ENCODE results near the gene UBAP2L.
A peak's percentile ranks its signal among the peaks of the same experiment; 100 is the strongest.
"Not testable (repeated sequence)": the region's sequence is repeated elsewhere in the genome, so short reads cannot be mapped to it uniquely, and the experiment has no call there.

Gene UBAP2L

DNA sequence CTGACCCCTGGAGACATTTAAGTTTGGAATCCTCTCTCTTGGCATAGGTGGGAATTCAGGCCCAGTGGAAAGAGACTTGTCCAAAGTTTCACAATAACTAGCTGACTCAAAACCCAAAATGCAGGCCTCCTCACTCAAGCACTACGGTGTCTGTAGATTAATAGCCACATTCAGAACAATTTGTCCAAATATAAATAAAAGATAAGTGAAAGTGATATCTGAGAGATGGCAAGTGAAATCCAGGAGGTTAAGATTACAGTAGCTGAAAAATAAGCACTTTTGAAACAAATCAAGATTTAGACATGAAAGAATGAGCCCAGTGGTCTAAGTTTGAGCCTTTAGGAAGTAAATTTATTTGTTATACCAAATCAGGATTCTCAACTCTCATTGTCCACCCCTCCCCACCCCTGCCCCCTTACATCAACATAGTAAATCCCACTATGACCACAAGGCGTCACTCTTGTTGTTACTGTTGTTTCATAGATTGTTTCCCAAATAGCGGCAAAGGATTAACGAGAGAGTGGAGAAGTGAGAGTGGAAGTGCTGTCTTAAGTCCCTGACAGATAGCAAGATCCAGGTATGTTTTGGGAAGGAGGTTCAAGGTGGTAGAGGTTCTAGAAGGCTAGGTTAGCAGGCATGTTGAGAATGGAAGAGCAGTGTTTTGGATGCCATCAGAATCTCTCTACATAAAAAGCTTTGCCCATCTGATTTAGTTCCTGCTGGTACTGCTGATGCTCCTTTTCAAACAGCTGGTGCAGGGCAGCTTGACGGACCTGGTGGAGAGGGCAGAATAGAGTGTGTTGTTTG, 21.8 kb upstream of the UBAP2L start:
- DNase-seq (ENCODE audit: low read depth): no peak

DNA sequence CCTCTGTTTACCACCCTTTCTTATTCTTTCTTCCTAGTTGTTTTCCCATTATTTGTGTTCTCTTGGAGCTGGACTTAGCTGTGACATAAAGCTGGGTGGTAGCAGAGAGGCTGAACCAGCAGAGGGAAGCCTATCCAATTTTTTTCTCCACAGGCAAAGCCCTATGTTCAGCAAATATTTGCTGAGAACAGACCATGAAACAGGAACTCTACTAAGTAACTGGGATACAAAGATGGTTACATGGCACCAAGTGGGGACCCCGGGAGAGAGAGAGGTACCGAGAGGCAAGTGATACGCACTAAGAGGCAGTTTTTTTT, 21.2 kb upstream of the UBAP2L start:
- DNase-seq (ENCODE audit: low read depth): no peak

DNA sequence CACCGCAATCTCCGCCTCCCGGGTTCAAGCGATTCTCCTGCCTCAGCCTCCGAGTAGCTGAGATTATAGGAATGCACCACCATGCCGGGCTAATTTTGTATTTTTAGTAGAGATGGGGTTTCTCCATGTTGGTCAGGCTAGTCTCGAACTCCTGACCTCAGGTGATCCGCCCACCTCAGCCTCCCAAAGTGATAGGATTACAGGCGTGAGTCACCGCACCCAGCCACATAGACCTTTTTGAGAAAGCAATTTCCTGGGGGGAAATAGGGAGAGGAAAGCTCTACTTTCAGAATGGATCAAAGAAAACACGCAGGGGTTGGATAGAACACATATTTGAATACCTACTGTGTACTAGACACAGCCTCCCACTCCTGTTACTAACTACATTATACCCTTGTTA, 15.0 kb upstream of the UBAP2L start:
- not testable (repeated sequence) for DNase-seq (ENCODE audit: low read depth)

DNA sequence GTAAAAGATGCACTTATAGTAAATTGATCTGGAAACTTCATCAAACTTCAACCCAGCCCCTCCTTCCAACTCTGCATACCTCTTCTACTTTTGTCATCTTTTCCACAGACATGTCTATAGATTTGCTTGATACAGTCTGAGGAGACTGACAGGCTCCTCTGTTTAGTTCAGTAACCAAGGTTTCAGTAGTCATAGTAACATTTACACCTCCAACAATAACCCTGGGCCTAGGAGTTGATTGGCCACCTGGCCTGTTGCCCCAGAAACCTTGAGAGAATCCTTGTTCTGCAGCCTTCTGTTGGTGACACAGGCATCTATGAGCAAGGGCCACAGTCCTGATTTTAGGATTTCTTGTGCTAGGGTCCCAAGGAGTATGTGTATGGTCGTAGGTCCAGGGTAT, 14.6 kb upstream of the UBAP2L start, which contains the start of gene CFAP141:
Gene CFAP141 (minus strand): TSS at position 138 of the 400 bp plus-strand sequence. CDS start 26 bp downstream, at position 112.
- DNase-seq (ENCODE audit: low read depth): no peak

DNA sequence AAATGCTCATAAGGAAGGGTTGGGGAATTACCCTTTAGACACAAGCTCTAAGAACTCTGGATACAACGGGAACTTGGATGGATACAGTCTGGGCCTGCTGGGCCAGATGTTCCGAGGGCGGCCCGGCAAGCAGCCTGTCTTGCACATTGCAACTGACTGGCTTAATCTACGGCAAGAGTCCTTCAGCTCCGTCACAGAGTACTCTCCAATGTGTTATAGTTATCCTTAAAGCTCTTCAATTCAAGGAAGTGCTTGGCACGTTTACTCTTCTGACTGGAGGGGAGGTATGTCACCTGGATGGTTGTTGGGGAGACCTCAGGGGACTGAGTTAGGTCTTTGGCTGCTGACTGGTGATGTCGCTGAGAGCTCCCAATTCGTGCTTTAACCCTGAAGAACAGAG, 13.5 kb upstream of the UBAP2L start:
- DNase-seq (ENCODE audit: low read depth): no peak

DNA sequence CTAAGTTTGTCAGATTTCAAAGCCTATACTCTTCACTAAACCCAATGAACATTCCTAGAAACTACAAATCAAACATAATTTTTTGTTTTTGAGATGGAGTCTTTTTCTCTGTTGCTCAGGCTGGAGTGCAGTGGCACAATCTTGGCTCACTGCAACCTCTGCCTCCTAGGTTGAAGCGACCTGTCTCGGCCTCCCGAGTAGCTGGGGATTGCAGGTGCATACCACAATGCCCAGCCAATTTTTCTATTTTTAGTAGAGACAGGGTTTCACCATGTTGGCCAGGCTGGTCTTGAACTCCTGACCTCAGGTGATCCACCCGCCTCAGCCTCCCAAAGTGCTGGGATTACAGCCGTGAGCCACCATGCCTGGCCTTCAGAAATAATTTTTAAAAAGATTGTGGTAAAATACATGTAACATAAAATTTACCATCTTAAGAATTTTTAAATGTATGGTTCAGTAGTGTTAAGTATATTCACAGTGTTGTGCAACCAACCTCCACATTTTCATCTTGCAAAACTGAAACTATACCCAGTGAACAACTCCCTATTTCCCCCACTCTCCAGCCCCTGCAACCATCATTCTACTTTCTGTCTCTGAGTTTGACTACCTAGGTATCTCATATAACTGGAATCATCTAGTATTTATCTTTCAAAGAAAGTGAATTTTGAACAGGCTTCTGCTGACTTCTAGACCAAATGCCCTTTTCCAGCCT, 11.9 kb upstream of the UBAP2L start:
- no peak for DNase-seq (ENCODE audit: low read depth)

DNA sequence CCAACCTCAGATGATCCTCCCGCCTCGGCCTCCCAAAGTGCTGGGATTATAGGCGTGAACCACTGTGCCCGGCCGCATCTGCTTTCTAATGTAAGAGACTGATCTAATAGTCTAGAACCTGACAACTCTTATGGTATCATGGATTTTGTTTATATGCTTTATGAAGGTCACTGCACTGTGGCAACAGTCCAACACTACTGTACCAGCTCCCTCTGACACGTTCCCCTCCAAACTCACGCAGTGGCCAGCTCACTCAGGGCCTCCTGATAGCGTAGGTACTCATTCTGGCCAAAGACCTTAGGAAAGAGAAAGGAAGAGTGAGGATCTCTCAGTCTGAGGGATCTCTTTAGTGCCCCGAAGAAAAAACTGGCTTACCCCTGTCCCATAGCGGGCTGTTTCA, 8.7 kb upstream of the UBAP2L start:
- no peak for DNase-seq (ENCODE audit: low read depth)

DNA sequence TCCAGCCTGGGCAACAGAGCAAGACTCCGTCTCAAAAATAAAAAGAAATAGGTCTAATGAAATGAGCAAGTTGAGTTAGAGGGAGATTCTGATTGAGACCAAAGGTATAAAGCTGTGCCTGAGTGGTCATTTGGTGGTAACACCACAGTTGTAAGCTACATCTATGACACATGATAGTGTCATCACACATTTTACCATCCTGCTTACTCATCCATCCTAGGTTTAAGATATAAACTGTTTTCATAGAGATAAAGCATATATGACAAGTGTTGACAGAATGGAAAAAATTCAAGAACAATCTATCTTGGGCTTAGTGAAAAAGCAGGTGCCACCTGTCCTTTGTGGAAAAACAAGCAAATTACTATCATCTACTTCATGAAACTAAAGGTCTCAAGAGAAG, 7.5 kb upstream of the UBAP2L start:
- peak; percentile 69 for DNase-seq (ENCODE audit: low read depth)

DNA sequence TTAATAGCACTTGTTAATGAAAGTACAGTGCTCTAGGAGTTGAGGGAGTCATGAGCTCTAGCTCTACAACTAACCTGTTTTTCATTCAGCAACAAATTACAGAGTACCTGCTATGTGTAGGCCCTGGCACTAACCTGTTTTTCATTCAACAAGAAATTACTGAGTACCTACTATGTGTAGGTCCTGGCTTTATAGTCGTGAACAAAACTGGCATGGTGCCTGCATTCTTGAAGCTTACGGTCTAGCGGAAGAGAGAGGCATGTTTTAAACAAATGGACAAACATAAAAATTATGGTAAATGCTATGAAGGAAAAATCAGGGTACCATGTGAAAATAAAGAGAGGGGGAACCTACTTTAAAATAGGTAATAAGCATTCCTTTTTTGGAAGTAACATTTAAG, 2.2 kb upstream of the UBAP2L start:
- no peak for DNase-seq (ENCODE audit: low read depth)

DNA sequence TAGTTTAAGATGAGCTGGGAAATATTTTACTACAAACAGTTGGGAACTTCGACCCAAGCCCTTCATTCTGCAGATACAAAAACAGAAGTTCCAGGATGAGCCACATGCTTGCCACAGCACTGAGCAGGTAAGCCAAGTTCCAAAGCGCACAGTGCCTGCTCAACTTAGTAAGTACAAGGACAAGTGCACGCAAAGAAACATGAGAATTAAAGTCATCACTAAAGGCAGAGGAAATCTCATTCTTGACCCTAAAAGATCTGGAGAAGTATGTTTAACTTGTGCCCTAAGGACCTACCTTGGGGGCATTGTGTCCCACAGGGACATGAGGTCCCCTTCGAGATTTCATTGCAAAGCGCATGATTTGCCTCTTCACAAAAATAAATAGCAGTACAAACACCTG, 1.2 kb upstream of the UBAP2L start:
- no peak for DNase-seq (ENCODE audit: low read depth)

DNA sequence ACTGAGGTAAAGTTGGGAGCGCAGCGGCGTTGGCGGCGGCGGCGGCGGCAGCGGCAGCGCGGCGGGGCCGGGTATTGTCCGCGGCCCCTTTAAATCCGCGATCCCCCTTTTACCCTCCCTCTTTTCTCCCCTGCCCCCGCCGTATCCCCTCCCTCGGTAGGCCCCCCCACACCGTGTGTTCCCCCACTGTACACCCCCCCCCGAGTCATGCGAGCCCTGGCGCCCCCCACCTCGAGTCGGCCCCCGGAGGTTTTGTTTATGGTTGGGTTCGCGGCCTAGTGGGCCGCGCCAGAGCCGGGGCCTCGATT, 169 bp downstream of the UBAP2L start:
- DNase-seq (ENCODE audit: low read depth): no peak

DNA sequence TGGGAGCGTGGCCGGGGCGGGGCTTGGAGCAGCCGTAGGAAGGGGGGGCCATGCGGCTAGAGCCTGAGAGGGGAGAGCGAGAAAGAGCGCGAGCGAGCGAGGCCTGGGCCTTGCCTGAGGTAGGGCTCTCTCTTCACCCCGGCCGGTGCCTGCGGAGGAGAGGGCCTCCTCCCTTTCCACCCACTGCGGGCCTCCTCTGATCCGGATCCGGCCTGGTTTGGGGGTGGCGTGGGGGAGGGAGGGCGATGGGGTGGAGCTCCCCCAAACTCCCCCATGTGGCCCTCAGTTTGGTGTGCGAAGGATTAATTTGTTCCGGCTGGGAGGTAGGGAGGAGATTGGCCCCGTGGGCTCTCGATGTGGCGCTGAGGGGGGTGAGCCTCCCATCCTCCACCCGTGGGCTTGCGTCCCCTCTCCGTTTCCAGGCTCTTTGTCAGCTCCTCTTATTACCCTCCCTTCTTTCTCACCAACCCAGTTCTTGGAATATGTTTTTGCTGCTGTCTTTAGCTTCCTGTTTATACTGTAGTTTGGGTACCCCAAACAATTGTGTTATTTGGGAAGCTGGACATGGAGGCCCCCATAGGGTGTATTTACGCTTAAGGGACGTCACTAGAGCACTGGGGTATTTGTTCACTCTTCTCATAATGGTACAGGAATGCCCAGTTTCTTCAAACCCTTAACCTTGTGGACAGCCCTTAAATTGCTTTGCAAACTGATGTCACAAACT, 685 bp downstream of the UBAP2L start:
- no peak for DNase-seq (ENCODE audit: low read depth)

DNA sequence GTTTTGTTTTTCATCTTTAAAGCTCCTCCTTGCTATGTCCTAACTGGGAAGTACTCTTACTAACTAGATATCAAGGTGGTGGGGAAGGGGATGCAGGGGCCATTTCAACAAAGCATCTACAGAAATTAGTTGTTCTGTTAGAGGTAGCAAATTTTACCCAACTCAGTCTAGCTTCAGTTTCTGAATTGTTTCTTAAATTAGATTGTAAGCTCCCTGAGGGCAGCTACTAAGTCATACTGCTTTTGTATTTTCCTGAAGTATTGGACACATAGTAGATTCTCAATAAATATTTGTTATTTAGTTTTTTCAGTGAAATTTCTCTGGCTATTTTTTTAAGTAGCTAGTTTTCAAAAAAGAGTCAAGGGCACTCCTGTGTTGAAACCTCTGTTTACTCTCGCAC, 1.8 kb downstream of the UBAP2L start:
- no peak for DNase-seq (ENCODE audit: low read depth)

DNA sequence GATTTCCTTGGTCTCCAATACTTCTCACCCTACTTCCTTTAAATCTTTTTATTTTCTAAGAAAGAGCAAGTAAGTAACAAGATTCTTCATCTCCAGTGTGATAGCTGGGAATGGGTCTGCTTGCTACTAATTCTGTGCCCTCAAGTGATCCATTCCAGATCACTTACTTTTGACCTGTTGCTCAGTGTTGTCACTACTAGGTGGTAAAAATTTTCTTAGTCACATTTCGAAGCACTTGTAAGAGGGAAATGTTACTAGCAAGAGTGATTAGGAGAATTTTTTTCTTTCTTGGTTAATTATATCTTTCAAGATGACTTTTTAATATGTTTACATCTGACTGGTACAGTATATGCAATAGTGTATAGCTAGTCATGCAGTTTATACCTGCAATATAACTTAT, 2.2 kb downstream of the UBAP2L start:
- DNase-seq (ENCODE audit: low read depth): no peak

DNA sequence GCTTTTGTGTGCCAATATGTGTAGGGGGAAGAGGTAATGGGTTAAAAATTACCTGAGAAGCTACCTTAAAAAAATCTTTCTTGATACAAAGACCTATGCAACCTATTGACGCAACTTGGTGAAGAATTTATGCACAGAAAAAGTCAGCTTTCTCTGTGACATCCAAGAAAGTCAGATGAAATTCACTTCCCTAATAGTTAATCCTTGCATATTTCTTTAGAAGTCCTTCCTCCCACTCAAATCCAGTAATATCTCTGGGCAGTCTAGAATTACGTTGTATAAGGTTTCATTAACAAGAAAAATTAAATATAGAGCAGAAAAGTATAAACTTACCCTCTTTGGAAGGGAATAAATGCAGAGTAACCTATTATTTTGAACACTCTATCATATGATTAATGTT, 2.9 kb downstream of the UBAP2L start:
- DNase-seq (ENCODE audit: low read depth): no peak

DNA sequence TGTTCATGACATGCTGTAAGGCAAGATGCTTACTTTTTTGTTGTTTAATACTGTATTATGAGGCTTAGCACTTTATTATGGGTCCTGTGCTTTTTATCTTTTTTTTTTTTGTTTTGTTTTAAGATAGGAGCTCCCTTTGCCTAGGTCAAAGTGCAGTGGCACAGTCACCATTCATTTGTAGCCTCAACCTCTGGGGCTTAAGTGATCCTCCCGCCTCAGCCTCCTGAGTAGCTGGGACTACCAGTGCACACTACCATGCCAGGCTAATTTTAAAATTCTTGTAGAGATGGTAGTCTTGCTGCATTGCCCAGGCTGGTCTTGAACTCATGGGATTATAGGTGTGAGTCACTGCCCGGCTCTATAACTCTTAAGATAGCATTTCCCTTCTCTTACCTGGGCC, 4.6 kb downstream of the UBAP2L start:
- DNase-seq (ENCODE audit: low read depth): no peak

DNA sequence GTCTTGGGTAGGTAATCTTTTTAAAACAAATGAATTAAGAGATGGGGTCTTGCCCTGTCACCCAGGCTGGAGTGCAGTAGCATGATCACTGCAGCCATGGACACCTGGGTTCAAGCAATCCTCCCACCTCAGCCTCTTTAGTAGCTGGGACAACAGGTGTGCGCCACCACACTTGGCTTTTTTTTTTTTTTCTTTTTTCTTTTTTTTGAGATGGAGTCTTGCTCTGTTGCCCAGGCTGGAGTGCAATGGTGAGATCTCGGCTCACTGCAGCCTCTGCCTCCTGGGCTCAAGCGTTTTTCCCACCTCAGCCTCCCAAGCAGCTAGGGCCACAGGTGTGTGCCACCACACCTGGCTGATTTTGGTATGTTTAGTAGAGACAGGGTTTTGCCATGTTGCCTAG, 10.4 kb downstream of the UBAP2L start:
- DNase-seq (ENCODE audit: low read depth): not testable (repeated sequence)

DNA sequence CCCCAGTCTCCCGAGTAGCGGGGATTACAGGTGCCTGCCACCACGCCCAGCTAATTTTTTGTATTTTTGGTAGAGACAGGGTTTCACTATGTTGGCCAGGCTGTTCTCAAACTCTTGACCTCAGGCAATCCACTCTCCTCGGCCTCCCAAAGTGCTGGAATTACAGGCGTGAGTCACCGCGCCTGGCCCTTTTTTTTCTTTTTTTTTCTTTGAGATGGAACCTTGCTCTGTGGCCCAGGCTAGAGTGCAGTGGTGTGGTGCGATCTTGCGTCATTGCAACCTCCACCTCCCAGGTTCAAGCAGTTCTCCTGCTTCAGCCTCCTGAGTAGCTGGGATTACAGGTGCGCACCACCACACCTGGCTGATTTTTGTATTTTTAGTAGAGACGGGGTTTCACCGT, 12.4 kb downstream of the UBAP2L start:
- not testable (repeated sequence) for DNase-seq (ENCODE audit: low read depth)

DNA sequence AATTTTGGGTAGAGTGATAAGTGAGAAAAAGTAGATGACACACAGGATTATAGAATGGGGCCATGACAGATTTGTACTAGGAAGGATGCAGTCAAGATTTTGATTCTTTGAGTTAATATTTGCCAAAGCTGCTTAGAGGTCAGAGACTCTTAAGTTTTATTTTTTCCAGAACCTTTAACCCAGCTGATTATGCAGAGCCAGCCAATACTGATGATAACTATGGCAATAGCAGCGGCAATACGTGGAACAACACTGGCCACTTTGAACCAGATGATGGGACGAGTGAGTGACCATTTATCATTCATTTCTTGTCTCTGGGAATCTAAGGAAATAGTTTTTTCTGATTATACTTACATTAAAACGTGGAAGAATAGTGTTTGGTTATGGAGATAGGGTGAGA, 16.1 kb downstream of the UBAP2L start:
- DNase-seq (ENCODE audit: low read depth): no peak

DNA sequence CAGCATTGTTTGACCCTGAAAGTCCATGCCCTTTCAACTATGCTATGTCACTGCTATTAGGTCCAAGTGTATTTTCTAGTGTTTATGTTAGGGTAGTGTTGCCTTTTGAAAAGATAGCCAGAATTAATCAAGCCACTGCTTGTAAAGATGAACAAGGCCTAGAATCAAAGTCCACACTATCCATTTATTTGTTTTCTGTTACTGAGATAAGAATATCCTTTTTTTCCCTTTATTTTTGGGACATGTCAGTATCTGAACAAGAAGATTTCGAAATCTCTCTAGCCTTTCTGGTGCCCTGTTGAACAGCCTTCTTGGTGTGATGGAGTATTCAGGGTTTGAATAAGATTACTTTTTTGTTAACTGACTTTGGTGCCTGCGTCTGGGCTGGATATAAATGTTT, 16.7 kb downstream of the UBAP2L start:
- DNase-seq (ENCODE audit: low read depth): no peak

DNA sequence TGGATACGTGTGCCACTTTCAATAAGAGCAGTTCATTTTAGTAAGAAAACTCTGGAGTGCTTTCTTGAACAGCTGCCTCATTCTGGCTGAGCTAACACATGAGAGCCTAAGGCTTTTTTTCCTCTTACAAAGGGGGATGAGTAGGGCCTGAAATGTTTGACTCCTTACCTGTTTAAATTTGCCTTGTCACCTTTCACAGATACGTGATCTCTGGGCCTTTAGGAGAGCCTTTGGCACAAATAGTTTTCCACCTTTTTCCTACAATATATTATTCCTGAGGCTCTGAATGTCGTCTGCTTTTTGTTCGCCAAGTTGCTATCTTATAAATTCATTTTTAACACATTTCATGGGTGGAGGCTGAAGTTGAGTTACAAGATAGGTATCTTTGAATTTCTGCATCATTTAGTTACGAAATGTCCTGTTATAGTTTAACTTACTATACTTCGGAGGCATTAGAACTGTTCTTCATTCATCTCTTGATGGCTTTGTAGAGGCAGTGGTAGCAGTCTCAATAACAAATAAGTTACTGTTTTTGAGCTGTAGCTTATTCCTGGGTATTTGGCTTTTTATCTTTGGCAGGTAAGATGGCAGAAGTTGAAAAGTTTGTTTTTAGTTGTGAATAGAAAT, 17.2 kb downstream of the UBAP2L start:
- no peak for DNase-seq (ENCODE audit: low read depth)

DNA sequence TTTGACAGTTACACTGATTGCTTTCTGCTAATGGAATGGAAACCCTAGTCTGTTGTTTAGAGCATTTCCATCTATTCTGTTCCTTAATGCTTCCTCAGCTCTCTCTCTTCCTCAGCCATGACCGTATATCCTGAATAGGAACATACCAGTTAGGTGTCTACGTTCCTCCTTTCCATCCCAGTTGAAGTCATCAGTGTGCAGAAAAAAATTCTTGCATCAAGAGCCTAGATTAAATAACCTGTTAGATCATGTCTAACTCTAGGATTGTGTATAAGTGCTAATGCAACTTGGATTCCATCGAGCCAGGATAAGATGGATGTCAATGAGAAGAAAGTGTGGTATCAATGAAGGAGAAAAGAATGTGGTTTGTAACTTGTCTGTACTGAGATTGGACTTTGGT, 18.7 kb downstream of the UBAP2L start:
- DNase-seq (ENCODE audit: low read depth): no peak

DNA sequence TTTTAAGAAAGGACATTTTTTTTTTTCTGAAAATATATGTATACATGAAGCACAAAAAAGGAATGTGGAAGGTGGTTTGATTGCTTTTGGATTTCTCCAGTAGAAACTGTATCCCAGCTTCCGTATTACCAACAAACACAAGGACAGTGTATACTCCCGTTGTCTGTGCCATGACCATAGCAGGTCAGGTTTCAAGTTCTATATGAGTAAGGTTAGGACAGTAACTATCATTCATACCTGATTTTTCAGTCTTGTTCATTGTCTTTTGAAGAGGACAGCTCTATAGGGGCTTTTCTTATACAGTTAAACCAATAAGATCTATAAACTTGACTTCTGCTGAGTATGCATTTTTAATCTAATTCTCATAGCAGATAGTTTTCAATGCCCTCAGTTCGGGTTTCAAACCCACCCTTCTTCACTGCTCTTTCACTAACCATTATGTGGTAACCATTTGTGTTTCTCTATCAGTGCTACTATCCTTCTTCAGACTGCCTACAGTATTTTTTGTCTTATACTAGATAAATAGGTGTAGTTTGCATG, 19.6 kb downstream of the UBAP2L start:
- DNase-seq (ENCODE audit: low read depth): no peak
